IMR-90 (cell line): Measurements from ENCODE around the gene ITFG1. TPM values are rescaled to one million over a fixed set of nuclear protein-coding genes. Genes with fewer than 3 reads are reported as not detected.

Source experiments
- ATAC-seq: fragments of 200-7000 bp; cut with Tn5 transposase; 2 replicates; pipeline ENCODE4 v1.9.1; 2020; ENCODE audit warnings: low read depth, mild to moderate bottlenecking, moderate library complexity
- BruUV-seq: library from RNA; stranded (reverse); fragments of 400-500 nt; replicated peaks from 2 replicates; lab custom pipeline; 2021; lab: Mats Ljungman, UMichigan
- CTCF ChIA-PET: fragments of 300-600 bp; formaldehyde crosslinking; extraction: SDS; loops from one replicate; lab custom pipeline; 2021; ENCODE audit warnings: antibody characterized with exemption; lab: Yijun Ruan, JAX
- POLR2A ChIA-PET: fragments of 300-600 bp; sonication (Branson Sonifier 250); formaldehyde crosslinking; loops from one replicate; lab custom pipeline; 2022; ENCODE audit warnings: antibody characterized with exemption; ENCODE audit not compliant: unreplicated experiment; lab: Charles Lee
- DNase-seq: peaks from one replicate; pipeline ENCODE4 v3.0.0; 2013
- H2AFZ ChIP-seq: replicated peaks from 2 replicates; pipeline ENCODE3; 2013; ENCODE audit warnings: low read length, mild to moderate bottlenecking; ENCODE audit not compliant: poor library complexity
- H2AK5ac ChIP-seq: 2 replicates; pipeline ENCODE4 v1.6.1; 2013; ENCODE audit warnings: low read depth, low read length, inconsistent platforms
- H2AK9ac ChIP-seq: replicated peaks from 2 replicates; pipeline ENCODE3; 2013; ENCODE audit warnings: mild to moderate bottlenecking, low read depth, low read length, moderate library complexity; ENCODE audit not compliant: poor library complexity
- H2BK120ac ChIP-seq: 2 replicates; pipeline ENCODE4 v1.6.1; 2013; ENCODE audit warnings: low read depth, low read length, inconsistent platforms
- H2BK15ac ChIP-seq: 3 replicates; pipeline ENCODE4 v1.6.1; 2013; ENCODE audit warnings: low read depth, low read length, inconsistent platforms
- H2BK20ac ChIP-seq: 2 replicates; pipeline ENCODE4 v1.6.1; 2013; ENCODE audit warnings: low read depth, mild to moderate bottlenecking, inconsistent platforms, low read length, moderate library complexity
- H2BK5ac ChIP-seq: 2 replicates; pipeline ENCODE4 v1.6.1; 2013; ENCODE audit warnings: mild to moderate bottlenecking, low read depth, low read length, inconsistent platforms; ENCODE audit not compliant: poor library complexity, severe bottlenecking
- H3K14ac ChIP-seq: replicated peaks from 2 replicates; pipeline ENCODE4 v1.6.1; 2013; ENCODE audit warnings: low read depth, low read length, inconsistent platforms
- H3K18ac ChIP-seq: 2 replicates; pipeline ENCODE4 v1.6.1; 2013; ENCODE audit warnings: low read depth, low read length, control low read depth
- H3K23ac ChIP-seq: 2 replicates; pipeline ENCODE4 v1.6.1; 2013; ENCODE audit warnings: low read depth, low read length, inconsistent platforms
- H3K27ac ChIP-seq: 2 replicates; pipeline ENCODE4 v1.5.1; 2013; ENCODE audit warnings: mild to moderate bottlenecking, control low read depth, low read length; ENCODE audit not compliant: insufficient read depth
- H3K27me3 ChIP-seq: 2 replicates; pipeline ENCODE4 v1.6.1; 2013; ENCODE audit warnings: low read length; ENCODE audit not compliant: control insufficient read depth, insufficient read depth
- H3K36me3 ChIP-seq: 2 replicates; pipeline ENCODE4 v1.6.1; 2013; ENCODE audit warnings: low read length, mixed read lengths; ENCODE audit not compliant: control insufficient read depth, insufficient read depth
- H3K4ac ChIP-seq: 2 replicates; pipeline ENCODE4 v1.6.1; 2013; ENCODE audit warnings: low read depth, low read length, inconsistent platforms
- H3K4me1 ChIP-seq: 2 replicates; pipeline ENCODE4 v1.6.1; 2013; ENCODE audit warnings: low read length, mixed read lengths; ENCODE audit not compliant: control insufficient read depth, insufficient read depth
- H3K4me2 ChIP-seq: 2 replicates; pipeline ENCODE4 v1.6.1; 2013; ENCODE audit warnings: low read depth, mild to moderate bottlenecking, control low read depth, low read length, moderate library complexity
- H3K4me3 ChIP-seq: 2 replicates; pipeline ENCODE4 v1.5.1; 2013; ENCODE audit warnings: low read depth, mild to moderate bottlenecking, control low read depth, low read length, moderate library complexity; ENCODE audit not compliant: insufficient read depth
- H3K56ac ChIP-seq: 2 replicates; pipeline ENCODE4 v1.6.1; 2013; ENCODE audit warnings: low read length, inconsistent platforms; ENCODE audit not compliant: insufficient read depth; ENCODE audit errors: extremely low read depth
- H3K79me1 ChIP-seq, 2 experiments: 2 replicates each; pipeline ENCODE4 v1.6.1; 2013; ENCODE audit warnings: low read length in 2 of 2, inconsistent platforms in 1 of 2, low read depth in 1 of 2
- H3K9ac ChIP-seq: 2 replicates; pipeline ENCODE4 v1.6.1; 2013; ENCODE audit warnings: low read depth, low read length, control low read depth
- H3K9me1 ChIP-seq: 2 replicates; pipeline ENCODE4 v1.6.1; 2013; ENCODE audit warnings: low read length, inconsistent platforms; ENCODE audit not compliant: insufficient read depth
- H3K9me3 ChIP-seq: 2 replicates; pipeline ENCODE4 v1.6.1; 2013; ENCODE audit warnings: low read length; ENCODE audit not compliant: control insufficient read depth, insufficient read depth
- H4K20me1 ChIP-seq: 2 replicates; pipeline ENCODE4 v1.6.1; 2013; ENCODE audit warnings: low read length, inconsistent platforms; ENCODE audit not compliant: insufficient read depth
- H4K5ac ChIP-seq: 2 replicates; pipeline ENCODE4 v1.6.1; 2013; ENCODE audit warnings: mild to moderate bottlenecking, low read depth, low read length, control low read depth
- H4K8ac ChIP-seq, 2 experiments: 2 replicates each; pipeline ENCODE4 v1.6.1; 2013; ENCODE audit warnings: low read depth in 2 of 2, low read length in 2 of 2, control low read depth in 1 of 2, inconsistent platforms in 1 of 2
- H4K91ac ChIP-seq: 2 replicates; pipeline ENCODE4 v1.6.1; 2013; ENCODE audit warnings: low read depth, low read length, inconsistent platforms; ENCODE audit not compliant: insufficient read depth
- CHD1 ChIP-seq: IDR thresholded peaks from 2 replicates; pipeline ENCODE4 v1.6.1; 2012; ENCODE audit warnings: low read depth, low read length, improper control_type of control experiment
- MAZ ChIP-seq: IDR thresholded peaks from 2 replicates; pipeline ENCODE4 v1.6.1; 2012; ENCODE audit warnings: low read depth, mild to moderate bottlenecking, low read length, improper control_type of control experiment, moderate library complexity, borderline replicate concordance
- MXI1 ChIP-seq: IDR thresholded peaks from 2 replicates; pipeline ENCODE4 v1.6.1; 2012; ENCODE audit warnings: low read depth, mild to moderate bottlenecking, low read length, moderate library complexity, borderline replicate concordance
- RAD21 ChIP-seq: IDR thresholded peaks from 2 replicates; pipeline ENCODE4 v1.6.1; 2012; ENCODE audit warnings: low read length, improper control_type of control experiment
- WGBS, 2 experiments: methylation state at CpG; one replicate each; pipeline versions ENCODE4 v1.1.5 to v1.1.7; 2013; ENCODE audit warnings: missing lambda C conversion rate in 2 of 2; ENCODE audit not compliant: insufficient read length in 1 of 2; ENCODE audit errors: extremely low coverage in 2 of 2; 5-methylcytosine and 5-hydroxymethylcytosine counted together
- dilution Hi-C: fragments of 300-500 bp; cut with HindIII; formaldehyde crosslinking; loops from one replicate; pipeline ENCODE4 v1.14.3; 2018; ENCODE audit warnings: low sequenced_read_pairs; ENCODE audit not compliant: unreplicated experiment
- in situ Hi-C: fragments of 300-500 bp; cut with MboI; formaldehyde crosslinking; loops from 3 replicates; pipeline ENCODE4 v1.14.3; 2019; ENCODE audit warnings: low sequenced_read_pairs, inconsistent platforms, mixed read lengths
- intact Hi-C: fragments of 100-400 bp; cut with micrococcal nuclease; formaldehyde crosslinking; loops from 2 replicates; pipeline ENCODE4 v1.10.0; 2022
- polyA plus RNA-seq, 3 experiments: library from polyadenylated mRNA; depleted of rRNA; stranded (reverse); fragments of >200 nt; gene quantifications; 2 replicates each; pipeline ENCODE4 v1.2.3, GENCODE V29; 2012; ENCODE audit warnings: low replicate concordance in 1 of 3
- total RNA-seq: library from RNA; depleted of rRNA; stranded (reverse); fragments of >200 nt; gene quantifications from 2 replicates; pipeline ENCODE4 v1.2.3, GENCODE V29; 2012

Gene ITFG1
- total and polyA plus RNA-seq, 2 of the 4 experiments (the other 2 are of a cell fraction) = 54.3 to 60.4 TPM

DNA sequence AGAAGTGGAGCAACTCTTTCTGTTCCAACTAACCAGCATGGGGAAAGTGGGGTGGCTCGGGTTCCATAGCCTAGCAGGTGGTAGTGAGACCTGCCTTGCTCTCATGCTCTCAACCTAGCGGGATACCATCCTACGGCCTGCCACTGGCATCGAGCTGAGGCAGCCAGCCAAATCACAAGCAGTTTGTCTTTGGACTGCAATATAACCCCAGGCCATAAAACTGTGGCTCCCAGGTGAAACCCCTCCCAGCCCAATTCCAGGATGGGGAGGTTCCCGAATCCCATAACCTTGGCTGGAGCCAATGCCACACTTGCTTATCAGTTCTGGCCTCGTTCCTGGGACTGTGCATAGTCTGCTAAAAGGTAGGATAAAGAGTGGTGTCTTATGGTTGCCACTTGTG, 161.3 kb downstream of the ITFG1 start:
- CTCF ChIA-PET = no interaction called here
- dilution Hi-C loops = no loop called here
- in situ Hi-C loops = no loop called here
- Histone ChIP-seq H3K27me3 (no peaks in the 10 kb centered on the region), H3K4me1 (no peaks in the 10 kb centered on the region), H2BK20ac (no peak overlapping the region), H4K91ac (no peak overlapping the region), H2AK5ac (no peak overlapping the region), H3K4ac (no peak overlapping the region), H3K23ac (no peak overlapping the region), H3K27ac (no peak overlapping the region), H3K36me3 (no peaks in the 10 kb centered on the region), H3K9me3 (no peaks in the 10 kb centered on the region), H3K18ac (no peak overlapping the region), H3K79me1 (no peaks in the 10 kb centered on the region), H4K5ac (no peak overlapping the region), H3K4me3 (no peak overlapping the region), H3K4me2 (no peak overlapping the region), H4K20me1 (no peaks in the 10 kb centered on the region), H2AK9ac (no peak overlapping the region), H2BK5ac (no peak overlapping the region), H2AFZ (no peak overlapping the region), H2BK15ac (no peak overlapping the region), H3K14ac (no peak overlapping the region), H3K9ac (no peak overlapping the region), H4K8ac (no peak overlapping the region), H2BK120ac (no peak overlapping the region), H3K56ac (no peak overlapping the region), H3K9me1 (no peaks in the 10 kb centered on the region; the same call in 1 of the 2 replicates)
- POLR2A ChIA-PET = no interaction called here
- no peak for DNase-seq
- no peak for ATAC-seq
- intact Hi-C loops = no loop called here
- TF ChIP-seq MXI1 (no peak), CHD1 (no peak), RAD21 (no peak), MAZ (no peak)
- no TSS peak for BruUV-seq
- WGBS, 2 experiments = 93% methylated on average over 2 of the region's 6 CpGs; no CpG with 5 or more reads in 1 of the 2 experiments
